ENCODE results near the gene DENND4C.

The DENND4C gene

GRCh38 chr9:19271081-19271480 lies 40.6 kb downstream of the DENND4C start:
- Mint-ChIP-seq H3K4me3 (no peak overlapping the region), H3K27ac (no peak overlapping the region), H3K36me3 (peaks cover 12% of the 10 kb centered on the region), H3K9me3 (ENCODE audit: low read depth) (peaks cover 3% of the 10 kb centered on the region), H3K4me1 (ENCODE audit: low read depth) (peaks cover 35% of the 10 kb centered on the region), H3K27me3 (no peaks in the 10 kb centered on the region)

- Mint-ChIP-seq H3K27ac (no peak overlapping the region), H3K4me1 (ENCODE audit: low read depth) (peaks cover 41% of the 10 kb centered on the region), H3K36me3 (peaks cover 5% of the 10 kb centered on the region), H3K4me3 (no peak overlapping the region), H3K9me3 (ENCODE audit: low read depth) (no peaks in the 10 kb centered on the region), H3K27me3 (no peaks in the 10 kb centered on the region)
Measured at GRCh38 chr9:19281801-19282200, 51.3 kb downstream of the DENND4C start.

GRCh38 chr9:19283072-19283710 lies 52.7 kb downstream of the DENND4C start:
- no peak overlapping the region for H3K27ac Mint-ChIP-seq
- peaks cover 34% of the 10 kb centered on the region for H3K4me1 Mint-ChIP-seq (ENCODE audit: low read depth)
- H3K4me3 Mint-ChIP-seq = no peak overlapping the region
- no peaks in the 10 kb centered on the region for H3K9me3 Mint-ChIP-seq (ENCODE audit: low read depth)
- peaks cover 7% of the 10 kb centered on the region for H3K36me3 Mint-ChIP-seq
- H3K27me3 Mint-ChIP-seq = no peaks in the 10 kb centered on the region

GRCh38 chr9:19284729-19285128 lies 54.2 kb downstream of the DENND4C start:
- Mint-ChIP-seq H3K4me1 (ENCODE audit: low read depth) (peaks cover 34% of the 10 kb centered on the region), H3K36me3 (peaks cover 6% of the 10 kb centered on the region), H3K4me3 (no peak overlapping the region), H3K9me3 (ENCODE audit: low read depth) (no peaks in the 10 kb centered on the region), H3K27me3 (no peaks in the 10 kb centered on the region), H3K27ac (no peak overlapping the region)

DNA sequence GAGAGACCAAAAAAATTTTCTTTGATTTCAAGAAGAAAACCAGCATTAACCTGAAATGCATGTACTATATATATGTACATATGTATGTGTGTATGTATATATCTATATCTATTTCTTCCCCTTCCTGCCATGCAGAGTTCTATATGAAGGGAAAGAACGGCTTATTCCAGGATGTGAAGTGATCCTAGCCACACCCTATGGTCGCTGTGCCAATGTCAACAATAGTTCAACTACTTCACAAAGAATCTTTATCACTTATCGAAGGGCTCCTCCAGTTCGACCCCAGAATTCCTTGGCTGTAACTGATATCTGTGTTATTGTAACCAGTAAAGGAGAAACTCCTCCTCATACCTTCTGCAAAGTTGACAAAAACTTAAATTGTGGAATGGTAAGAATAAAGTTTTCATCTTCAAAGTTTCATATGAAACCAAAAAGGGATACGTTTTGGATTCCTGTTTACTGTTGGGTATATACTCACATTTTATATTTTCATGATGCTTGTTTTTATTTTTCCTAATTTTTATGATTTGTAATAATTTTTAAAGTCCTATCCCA lies 56.2 kb downstream of the DENND4C start:
- peaks cover 28% of the 10 kb centered on the region for H3K4me1 Mint-ChIP-seq (ENCODE audit: low read depth)
- H3K4me3 Mint-ChIP-seq = no peak overlapping the region
- no peak overlapping the region for H3K27ac Mint-ChIP-seq
- peaks cover 15% of the 10 kb centered on the region for H3K36me3 Mint-ChIP-seq
- H3K27me3 Mint-ChIP-seq = no peaks in the 10 kb centered on the region
- H3K9me3 Mint-ChIP-seq (ENCODE audit: low read depth) = no peaks in the 10 kb centered on the region

DNA sequence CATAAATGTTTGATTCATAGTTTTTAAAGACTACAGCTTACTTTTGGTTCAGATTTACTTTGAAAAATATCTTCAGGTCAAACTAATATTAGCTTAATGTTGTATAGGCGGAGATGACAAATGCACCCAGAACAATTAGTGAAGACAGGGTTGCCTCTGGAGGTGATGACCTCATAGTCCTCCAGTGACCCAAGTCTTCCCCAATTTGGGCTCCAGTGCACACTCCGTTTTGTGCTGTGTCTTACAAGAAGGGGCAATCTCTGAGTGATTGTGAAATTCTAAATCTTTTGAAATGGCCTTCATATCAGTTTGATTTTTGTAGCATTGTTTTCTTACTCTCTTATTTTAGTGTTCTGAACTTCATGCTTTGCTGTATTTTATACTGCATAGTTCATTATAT lies 57.6 kb downstream of the DENND4C start:
- peaks cover 23% of the 10 kb centered on the region for H3K4me1 Mint-ChIP-seq (ENCODE audit: low read depth)
- no peak overlapping the region for H3K4me3 Mint-ChIP-seq
- no peaks in the 10 kb centered on the region for H3K27me3 Mint-ChIP-seq
- H3K27ac Mint-ChIP-seq = no peak overlapping the region
- H3K36me3 Mint-ChIP-seq = peaks cover 16% of the 10 kb centered on the region
- no peaks in the 10 kb centered on the region for H3K9me3 Mint-ChIP-seq (ENCODE audit: low read depth)

DNA sequence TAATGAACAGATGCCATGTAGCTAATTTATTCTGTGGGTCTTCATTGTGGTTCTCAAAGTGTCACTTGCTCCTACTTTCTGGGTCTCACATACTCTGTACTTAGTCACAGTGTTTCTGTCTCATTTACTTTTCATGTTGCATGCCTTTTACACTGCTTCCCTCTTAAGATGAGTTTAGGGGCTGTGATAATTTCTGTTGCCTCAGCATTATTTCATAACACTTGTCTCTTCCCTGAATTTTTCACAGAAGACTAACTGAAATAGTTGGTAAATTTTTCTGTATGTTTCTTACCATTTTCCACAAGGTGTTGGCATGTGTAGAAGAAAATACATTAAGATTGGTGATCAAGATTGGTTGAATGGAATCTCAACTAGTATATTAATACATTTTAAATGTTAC lies 59.6 kb downstream of the DENND4C start:
- H3K27ac Mint-ChIP-seq = no peak overlapping the region
- peaks cover 18% of the 10 kb centered on the region for H3K36me3 Mint-ChIP-seq
- H3K4me3 Mint-ChIP-seq = no peak overlapping the region
- no peaks in the 10 kb centered on the region for H3K9me3 Mint-ChIP-seq (ENCODE audit: low read depth)
- H3K4me1 Mint-ChIP-seq (ENCODE audit: low read depth) = peaks cover 8% of the 10 kb centered on the region
- no peaks in the 10 kb centered on the region for H3K27me3 Mint-ChIP-seq

DNA sequence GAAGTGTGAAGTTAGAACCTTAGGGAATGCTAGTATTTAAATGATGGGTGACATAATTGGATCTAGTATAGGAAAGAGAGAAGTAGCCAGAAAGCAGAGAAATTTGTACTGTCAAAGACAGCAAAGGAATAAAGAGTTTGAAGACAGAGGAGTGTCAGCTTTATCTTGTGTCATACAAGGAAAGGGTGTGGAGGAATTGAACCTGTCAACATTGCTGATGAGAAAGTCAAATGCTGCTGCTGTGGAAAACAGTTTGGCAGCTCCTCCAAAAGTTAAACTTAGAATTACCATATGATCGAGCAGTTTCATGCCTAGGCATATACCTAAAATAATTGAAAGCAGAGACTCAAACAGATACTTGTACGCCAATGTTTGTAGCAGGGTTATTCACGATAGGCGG lies 63.7 kb downstream of the DENND4C start:
- Mint-ChIP-seq H3K27me3 (no peaks in the 10 kb centered on the region), H3K9me3 (ENCODE audit: low read depth) (no peaks in the 10 kb centered on the region), H3K27ac (no peak overlapping the region), H3K4me3 (no peak overlapping the region), H3K36me3 (peaks cover 16% of the 10 kb centered on the region), H3K4me1 (ENCODE audit: low read depth) (no peaks in the 10 kb centered on the region)

- Mint-ChIP-seq H3K27ac (no peak overlapping the region), H3K4me3 (no peak overlapping the region), H3K27me3 (no peaks in the 10 kb centered on the region), H3K9me3 (ENCODE audit: low read depth) (no peaks in the 10 kb centered on the region), H3K36me3 (peaks cover 10% of the 10 kb centered on the region), H3K4me1 (ENCODE audit: low read depth) (no peaks in the 10 kb centered on the region)
Measured at GRCh38 chr9:19298436-19299000, 68.0 kb downstream of the DENND4C start.

DNA sequence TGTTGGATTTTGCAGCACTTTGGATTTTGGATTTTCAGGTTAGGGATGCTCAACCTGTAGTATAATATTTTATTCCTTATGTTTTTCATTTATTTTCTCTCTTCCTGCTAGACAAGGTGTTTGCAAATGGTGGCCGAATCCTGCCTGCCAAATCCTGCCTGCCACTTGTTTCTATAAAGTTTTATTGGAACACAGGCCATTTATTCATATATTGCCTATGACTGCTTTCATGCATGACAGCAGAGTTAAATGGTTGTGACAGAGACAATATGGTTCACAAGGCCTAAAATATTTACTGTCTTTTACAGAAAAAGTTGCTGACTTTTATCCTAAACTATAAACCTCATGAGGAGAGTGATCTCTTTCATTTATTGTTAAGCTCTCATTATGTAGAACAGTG lies 72.7 kb downstream of the DENND4C start:
- Mint-ChIP-seq H3K27ac (no peak overlapping the region), H3K4me1 (ENCODE audit: low read depth) (no peaks in the 10 kb centered on the region), H3K27me3 (no peaks in the 10 kb centered on the region), H3K4me3 (no peak overlapping the region), H3K9me3 (ENCODE audit: low read depth) (no peaks in the 10 kb centered on the region), H3K36me3 (peaks cover 12% of the 10 kb centered on the region)

- no peaks in the 10 kb centered on the region for H3K9me3 Mint-ChIP-seq (ENCODE audit: low read depth)
- no peaks in the 10 kb centered on the region for H3K27me3 Mint-ChIP-seq
- H3K4me1 Mint-ChIP-seq (ENCODE audit: low read depth) = no peaks in the 10 kb centered on the region
- peaks cover 12% of the 10 kb centered on the region for H3K36me3 Mint-ChIP-seq
- H3K27ac Mint-ChIP-seq = no peak overlapping the region
- H3K4me3 Mint-ChIP-seq = no peak overlapping the region
Measured at GRCh38 chr9:19306568-19306967, 76.1 kb downstream of the DENND4C start.

GRCh38 chr9:19310246-19310645 lies 79.8 kb downstream of the DENND4C start:
- Mint-ChIP-seq H3K9me3 (ENCODE audit: low read depth) (no peaks in the 10 kb centered on the region), H3K36me3 (peaks cover 8% of the 10 kb centered on the region), H3K4me1 (ENCODE audit: low read depth) (no peaks in the 10 kb centered on the region), H3K27me3 (no peaks in the 10 kb centered on the region), H3K4me3 (no peak overlapping the region), H3K27ac (no peak overlapping the region)

GRCh38 chr9:19313573-19313972 lies 83.1 kb downstream of the DENND4C start:
- H3K27me3 Mint-ChIP-seq = no peaks in the 10 kb centered on the region
- no peak overlapping the region for H3K27ac Mint-ChIP-seq
- no peaks in the 10 kb centered on the region for H3K9me3 Mint-ChIP-seq (ENCODE audit: low read depth)
- H3K4me3 Mint-ChIP-seq = no peak overlapping the region
- H3K4me1 Mint-ChIP-seq (ENCODE audit: low read depth) = no peaks in the 10 kb centered on the region
- peaks cover 3% of the 10 kb centered on the region for H3K36me3 Mint-ChIP-seq

DNA sequence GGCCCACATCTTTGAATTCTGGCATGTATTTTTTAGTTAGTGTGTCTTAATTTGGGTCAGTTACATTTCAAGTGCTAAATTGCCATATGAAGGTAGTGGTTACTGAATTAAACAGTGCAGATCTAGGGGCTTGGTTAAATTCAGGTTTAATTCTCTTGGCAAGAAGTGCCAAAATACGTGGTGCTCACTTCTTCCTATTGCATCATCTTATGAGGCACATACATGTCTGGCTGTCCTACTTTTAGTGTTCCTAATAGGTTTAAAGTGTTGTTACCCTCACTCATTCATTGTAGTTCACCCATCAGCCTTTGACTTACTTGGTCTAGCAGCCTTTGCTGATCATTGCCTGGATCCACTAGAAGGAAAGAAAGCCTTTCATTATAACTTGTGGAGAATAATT lies 90.0 kb downstream of the DENND4C start:
- Mint-ChIP-seq H3K4me1 (ENCODE audit: low read depth) (no peaks in the 10 kb centered on the region), H3K9me3 (ENCODE audit: low read depth) (no peaks in the 10 kb centered on the region), H3K36me3 (peaks cover 6% of the 10 kb centered on the region), H3K4me3 (no peak overlapping the region), H3K27me3 (no peaks in the 10 kb centered on the region), H3K27ac (no peak overlapping the region)

- H3K9me3 Mint-ChIP-seq (ENCODE audit: low read depth) = no peaks in the 10 kb centered on the region
- H3K36me3 Mint-ChIP-seq = peaks cover 14% of the 10 kb centered on the region
- no peak overlapping the region for H3K27ac Mint-ChIP-seq
Measured at GRCh38 chr9:19331877-19332276, 101.4 kb downstream of the DENND4C start.

GRCh38 chr9:19336166-19336565 lies 105.7 kb downstream of the DENND4C start:
- no peaks in the 10 kb centered on the region for H3K4me1 Mint-ChIP-seq (ENCODE audit: low read depth)
- H3K27me3 Mint-ChIP-seq = no peaks in the 10 kb centered on the region
- no peaks in the 10 kb centered on the region for H3K9me3 Mint-ChIP-seq (ENCODE audit: low read depth)
- H3K36me3 Mint-ChIP-seq = peaks cover 11% of the 10 kb centered on the region
- no peak overlapping the region for H3K4me3 Mint-ChIP-seq
- no peak overlapping the region for H3K27ac Mint-ChIP-seq

More at GRCh38 chr9:19331877-19332276, 101.4 kb downstream of the DENND4C start:
- Mint-ChIP-seq H3K4me1 (ENCODE audit: low read depth) (no peaks in the 10 kb centered on the region), H3K4me3 (no peak overlapping the region), H3K27me3 (no peaks in the 10 kb centered on the region)
